Pancreas (tissue), 10 donors: ENCODE data around the gene TUBA1B. TPM values are rescaled to one million over a fixed set of nuclear protein-coding genes. Genes with fewer than 3 reads are reported as not detected.

Source experiments
- ATAC-seq, 4 donors: fragments of 200-7000 bp; cut with Tn5 transposase; one replicate each; pipeline versions ENCODE4 v1.8.0 to v1.9.1; 2020; ENCODE audit warnings: mild to moderate bottlenecking in 4 of 4, moderate library complexity in 4 of 4
- DNase-seq, 6 donors: peaks; one replicate each; pipeline ENCODE4 v3.0.0-alpha.2; 2020
- FAIRE-seq: peaks from 2 replicates; lab custom pipeline; 2012; peaks lifted over from hg19 to GRCh38; lab: Jason Lieb, UNC
- H3K27ac ChIP-seq, 4 donors: fragments of 200-600 bp; sonication (generic); 1 replicate in 3 of 4; 2 replicates in 1 of 4; pipeline versions ENCODE4 v1.5.0 to v1.8.0; 2020
- H3K27me3 ChIP-seq, 4 donors: fragments of 200-600 bp; one replicate each; pipeline ENCODE4 v1.8.0; 2021
- H3K36me3 ChIP-seq, 3 donors: fragments of 200-600 bp; sonication (generic) in 1 of 3; one replicate each; pipeline versions ENCODE4 v1.5.0 to v1.8.0; 2020 to 2021
- H3K4me1 ChIP-seq, 3 donors: fragments of 200-600 bp; one replicate each; pipeline ENCODE4 v1.8.0; 2021
- H3K4me3 ChIP-seq, 4 donors: fragments of 200-600 bp; sonication (generic) in 2 of 4; one replicate each; pipeline versions ENCODE4 v1.5.0 to v1.8.0; 2020 to 2021
- H3K9me3 ChIP-seq, 4 donors: fragments of 200-600 bp; one replicate each; pipeline ENCODE4 v1.8.0; 2021
- CTCF ChIP-seq, 4 donors: fragments of 200-600 bp; sonication (generic) in 3 of 4; IDR thresholded peaks; one replicate each; pipeline versions ENCODE4 v1.5.0 to v1.8.0; 2021; ENCODE audit warnings: antibody characterized with exemption in 4 of 4
- WGBS, 2 donors: extraction: QIAGEN DNeasy Blood & Tissue Kit; methylation state at CpG; one replicate each; pipeline ENCODE4 v1.1.7; 2013; 5-methylcytosine and 5-hydroxymethylcytosine counted together
- intact Hi-C, 3 donors: fragments of 100-400 bp; cut with DNase I; formaldehyde crosslinking; loops; one replicate each; pipeline versions ENCODE4 v1.11.1 to v1.14.2; 2022
- polyA plus RNA-seq, 2 donors: library from polyadenylated mRNA; stranded (reverse); fragments of 200-250 nt; gene quantifications; one replicate each; pipeline ENCODE4 v1.2.3, GENCODE V29; 2013
- total RNA-seq, 6 donors: library from RNA; stranded (reverse); fragmentation: NEBNext Ultra II Directional in 4 of 6; extraction: Animal tissue kit (Norgen Biotek cat#: 25700) in 4 of 6; gene quantifications; one replicate each; pipeline versions ENCODE4 v1.2.1 to v1.2.4, GENCODE V29; 2021 to 2023
- donor health status: healthy with polysubstance abuse.
- donor health status: DM: no; HTN: no; CAD: no; lungs with moderate emphysema.
- donor health status: DM: no; HTN: no; CAD: no.
- donor health status: control.
- donor health status: control.
- donor health status: Bipolar disorder and iron deficiency.
- donor health status: DM: yes; HTN: yes; CAD: no.
- donor health status: DM: no; HTN: no; CAD: no.
- donor health status: DM: no; HTN: no; CAD: no.
- donor health status: DM: yes; HTN: yes; CAD: no.

Gene TUBA1B
- total and polyA plus RNA-seq, 8 donors = 43.1 to 214 (median 109) TPM

GRCh38 chr12:49092816-49093406, 38.3 kb downstream of the TUBA1B start:
- peaks cover 0 to 28% (median 4%) of the 10 kb centered on the region in 4 donors for H3K27me3 ChIP-seq
- no peak overlapping the region for H3K4me3 ChIP-seq
- TF ChIP-seq CTCF (IDR thresholded peaks at IDR 0.05) = no peak
- H3K27ac ChIP-seq = no peak overlapping the region
- H3K9me3 ChIP-seq = no peaks in the 10 kb centered on the region
- no peak for DNase-seq
- no peak for ATAC-seq
- no peak for FAIRE-seq
- no peaks in the 10 kb centered on the region for H3K36me3 ChIP-seq
- 38 to 46% methylated on average over 4 of the region's 4 CpGs for WGBS, 2 donors
- H3K4me1 ChIP-seq = peaks cover 0 to 22% (median 6%) of the 10 kb centered on the region in 3 donors
- intact Hi-C loops = no loop called here

GRCh38 chr12:49092086-49092815, 38.9 kb downstream of the TUBA1B start:
- H3K27me3 ChIP-seq = peaks cover 0 to 28% (median 4%) of the 10 kb centered on the region in 4 donors
- intact Hi-C loops = no loop called here
- FAIRE-seq = no peak
- H3K4me3 ChIP-seq = peak overlapping the region in 1 of 4 donors; percentile 18
- peak in 2 of 6 donors; percentile 66 to 69 for DNase-seq
- 4 to 10% methylated on average over 28 to 32 of the region's 32 CpGs for whole genome bisulfite sequencing, 2 donors
- H3K9me3 ChIP-seq = no peaks in the 10 kb centered on the region
- no peak for TF ChIP-seq CTCF (IDR thresholded peaks at IDR 0.05)
- peak in 2 of 4 donors; percentile 7 to 20 for ATAC-seq
- no peak overlapping the region for H3K27ac ChIP-seq
- H3K36me3 ChIP-seq = no peaks in the 10 kb centered on the region
- peaks cover 0 to 22% (median 6%) of the 10 kb centered on the region in 3 donors for H3K4me1 ChIP-seq

GRCh38 chr12:49091836-49092085, 39.4 kb downstream of the TUBA1B start:
- Histone ChIP-seq H3K4me3 (peak overlapping the region in 1 of 4 donors; percentile 18), H3K27ac (no peak overlapping the region)
- no peak for ATAC-seq

GRCh38 chr12:49091056-49091835, 39.9 kb downstream of the TUBA1B start:
- peaks cover 0 to 28% (median 4%) of the 10 kb centered on the region in 4 donors for H3K27me3 ChIP-seq
- no peaks in the 10 kb centered on the region for H3K36me3 ChIP-seq
- DNase-seq (peak in 1 of 6 donors; percentile 57), FAIRE-seq (no peak), ATAC-seq (no peak)
- H3K9me3 ChIP-seq = no peaks in the 10 kb centered on the region
- H3K4me3 ChIP-seq = no peak overlapping the region
- TF ChIP-seq CTCF (IDR thresholded peaks at IDR 0.05) = no peak
- H3K4me1 ChIP-seq = peaks cover 0 to 22% (median 6%) of the 10 kb centered on the region in 3 donors
- intact Hi-C loops = no loop called here
- no peak overlapping the region for H3K27ac ChIP-seq
- WGBS, 2 donors = 14 to 18% methylated on average over 41 of the region's 41 CpGs

More at GRCh38 chr12:49091836-49092085, 39.4 kb downstream of the TUBA1B start:
- 4% methylated on average over 9 to 14 of the region's 14 CpGs for WGBS, 2 donors
- FAIRE-seq (no peak), DNase-seq (no peak)
- intact Hi-C loops = no loop called here
- peaks cover 0 to 28% (median 4%) of the 10 kb centered on the region in 4 donors for H3K27me3 ChIP-seq
- H3K9me3 ChIP-seq = no peaks in the 10 kb centered on the region
- H3K4me1 ChIP-seq = peaks cover 0 to 22% (median 6%) of the 10 kb centered on the region in 3 donors
- H3K36me3 ChIP-seq = no peaks in the 10 kb centered on the region
- TF ChIP-seq CTCF (IDR thresholded peaks at IDR 0.05) = no peak
